A204.1 (cell line): ENCODE measurements around the gene RUBCNL.
"Not testable (repeated sequence)": the region's sequence is repeated elsewhere in the genome, so short reads cannot be mapped to it uniquely, and the experiment has no call there.

Experiments used
- FAIRE-seq: peaks from 2 replicates; lab custom pipeline; 2012; peaks lifted over from hg19 to GRCh38; lab: Jason Lieb, UNC

The RUBCNL gene

DNA sequence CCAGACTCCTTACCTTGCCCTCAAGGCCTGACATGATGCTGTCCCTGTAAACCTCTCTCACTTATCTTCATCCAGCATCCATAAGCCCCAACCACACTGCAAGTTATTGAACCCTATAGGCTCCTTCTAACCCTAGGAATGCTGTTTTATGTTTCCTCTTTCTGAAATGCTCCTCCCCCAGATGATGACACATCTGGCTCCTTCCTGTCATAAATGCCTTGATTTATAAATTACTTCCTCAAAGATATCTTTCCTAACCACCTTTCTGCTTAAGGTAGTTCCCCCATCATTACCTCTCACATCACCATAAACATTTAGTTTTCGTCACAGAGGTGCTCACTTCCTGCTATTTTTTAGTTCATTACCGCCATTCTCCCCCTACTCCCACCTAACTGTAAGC is 12.3 kb downstream of the RUBCNL start:
- no peak for FAIRE-seq

DNA sequence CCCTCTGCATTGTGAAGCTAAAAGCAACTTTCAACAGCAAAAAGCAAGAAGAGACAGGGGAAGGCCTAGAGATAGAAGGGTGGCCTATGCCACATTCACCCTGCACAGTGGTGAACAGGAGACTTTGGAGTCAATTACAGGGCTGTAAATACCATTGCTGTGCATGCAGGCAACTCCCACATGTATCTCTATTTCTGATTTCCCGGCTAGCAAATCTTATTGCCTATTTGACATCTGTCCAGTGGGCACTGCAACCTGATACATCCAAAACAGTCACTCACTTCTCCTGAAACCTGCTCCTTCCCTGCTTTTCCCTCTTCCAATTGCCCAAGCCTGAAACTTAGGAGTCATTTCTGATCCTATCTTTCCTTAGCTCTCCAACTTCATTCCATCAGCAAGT is 13.4 kb downstream of the RUBCNL start:
- no peak for FAIRE-seq

DNA sequence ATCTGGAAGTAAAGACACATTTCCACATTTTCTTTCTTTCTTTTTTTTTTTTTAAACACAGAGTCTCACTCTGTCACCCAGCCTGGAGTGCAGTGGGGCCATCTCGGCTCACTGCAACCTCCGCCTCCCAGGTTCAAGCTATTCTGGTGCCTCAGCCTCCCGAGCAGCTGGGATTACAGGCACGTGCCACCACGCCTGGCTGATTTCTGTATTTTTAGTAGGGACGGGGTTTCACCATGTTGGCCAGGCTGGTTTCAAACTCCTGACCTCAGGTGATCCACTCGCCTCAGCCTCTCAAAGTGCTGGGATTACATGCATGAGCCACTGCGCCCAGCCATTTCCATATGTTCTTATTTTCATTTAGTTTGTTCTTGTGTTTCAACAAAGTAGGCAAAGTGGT is 14.1 kb downstream of the RUBCNL start:
- FAIRE-seq = not testable (repeated sequence)

DNA sequence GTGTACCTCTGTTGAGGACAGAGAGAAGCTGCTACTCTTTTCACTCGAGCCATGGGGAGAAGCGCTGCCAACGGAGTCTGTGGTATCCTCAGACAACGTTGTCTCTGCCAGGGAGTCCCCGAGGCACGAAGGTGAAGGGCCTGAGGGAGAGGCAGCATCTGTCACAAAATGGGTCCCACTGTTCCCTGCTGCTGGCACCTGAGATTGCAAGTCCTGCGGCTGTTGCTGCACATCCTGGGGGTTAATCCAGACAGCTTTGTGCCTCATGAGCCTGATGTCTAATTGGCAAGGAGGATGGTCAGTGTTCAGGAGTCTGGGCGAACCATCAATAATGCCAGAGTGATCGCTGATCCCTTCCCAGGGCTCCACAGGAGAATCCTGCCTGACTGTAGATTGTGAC is 15.0 kb downstream of the RUBCNL start:
- no peak for FAIRE-seq

DNA sequence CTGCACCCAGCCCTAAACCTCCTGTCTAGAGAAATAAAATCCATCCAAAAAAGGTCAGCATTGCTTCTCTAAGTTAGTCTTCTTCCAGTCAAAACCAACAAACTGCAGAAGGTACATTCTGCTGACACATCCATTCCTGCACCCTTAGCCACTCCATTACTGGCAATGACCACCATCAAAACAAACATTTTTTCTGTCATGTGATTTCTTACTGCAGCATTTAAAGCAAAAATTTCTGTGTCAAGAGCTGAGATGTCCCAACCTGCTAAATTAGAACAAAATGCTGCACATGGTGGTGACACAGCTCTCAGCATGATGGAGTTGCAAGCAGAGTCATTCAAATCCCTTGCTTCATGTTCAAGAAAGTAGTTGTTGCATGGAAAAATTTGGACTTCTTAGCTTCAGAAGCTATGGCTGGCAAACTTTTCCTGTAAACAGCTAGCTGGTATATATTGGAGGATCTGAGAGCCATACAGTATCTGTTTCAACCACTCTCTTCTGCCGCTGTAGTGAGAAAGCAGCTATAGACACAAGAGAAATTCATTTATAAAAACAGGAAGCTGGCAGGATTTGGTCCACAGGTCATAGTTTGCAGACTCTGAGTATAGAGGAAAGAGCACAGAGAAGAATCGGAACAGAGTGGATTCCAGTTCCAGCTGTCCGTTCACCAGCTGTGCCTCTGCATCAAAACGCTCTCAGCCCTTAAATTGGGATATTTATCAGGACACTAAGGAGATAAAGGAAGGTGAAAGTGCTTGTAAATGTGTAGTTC is 17.4 kb downstream of the RUBCNL start:
- FAIRE-seq = no peak

DNA sequence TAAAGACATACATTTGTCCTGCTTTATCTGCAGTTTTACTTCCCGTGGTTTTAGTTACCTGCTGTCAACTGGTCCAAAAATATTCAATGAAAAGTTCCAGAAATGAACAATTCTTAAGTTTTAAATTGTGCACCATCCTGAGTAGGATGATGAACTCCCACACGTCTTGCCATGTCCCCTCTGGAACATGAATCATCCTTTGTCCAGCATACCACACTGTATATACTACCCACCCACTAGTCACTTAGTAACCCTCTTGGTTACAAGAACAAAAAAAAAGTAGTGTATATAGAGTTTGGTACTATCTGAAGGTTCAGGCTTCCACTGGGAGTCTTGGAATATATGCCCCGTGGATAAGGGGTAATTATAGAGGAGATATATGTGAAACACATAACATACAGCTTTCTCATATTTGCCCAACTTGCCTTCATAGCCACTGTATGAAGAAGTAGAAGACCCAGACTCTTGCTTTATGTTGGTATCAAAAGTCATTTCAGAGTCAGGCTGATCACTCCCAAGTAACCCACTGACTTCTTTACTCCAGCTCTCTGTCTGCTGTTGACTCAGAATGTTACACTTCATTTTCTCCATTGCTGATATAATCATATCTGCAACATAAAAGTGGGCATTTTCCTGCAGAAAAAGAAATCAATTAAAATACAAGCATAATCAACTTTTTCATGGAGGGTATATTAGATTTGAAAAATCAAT is 19.3 kb downstream of the RUBCNL start:
- no peak for FAIRE-seq

DNA sequence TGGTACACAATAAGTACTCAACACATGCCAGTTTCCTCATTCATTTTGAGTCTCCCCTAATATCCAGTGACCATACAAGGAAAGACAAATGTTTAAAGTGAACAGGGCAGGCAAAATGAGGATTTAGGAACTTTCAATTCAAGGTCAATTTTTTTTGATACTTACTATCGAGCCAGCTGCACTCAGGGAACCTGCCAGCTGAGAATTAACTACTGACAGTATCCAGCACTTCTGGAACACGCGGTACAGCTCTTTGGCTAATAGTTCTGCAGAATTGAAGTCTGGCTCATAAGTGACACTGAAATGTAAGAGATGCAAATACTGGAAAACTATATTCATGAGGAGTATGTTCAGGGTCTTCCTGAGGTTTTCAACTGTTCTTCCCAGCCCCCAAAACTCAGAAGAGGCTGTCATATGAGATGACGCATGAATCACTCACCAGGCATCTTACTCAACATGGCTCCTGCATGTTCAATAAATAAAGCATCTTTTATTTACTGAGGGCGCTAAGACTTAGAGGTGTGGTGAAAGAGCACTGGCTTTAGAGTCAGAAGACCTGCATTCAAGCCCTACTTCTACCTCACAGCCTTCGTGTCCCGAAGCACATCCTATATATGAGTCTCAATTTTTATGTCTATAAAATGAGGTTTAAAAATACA is 25.6 kb downstream of the RUBCNL start:
- FAIRE-seq = no peak

DNA sequence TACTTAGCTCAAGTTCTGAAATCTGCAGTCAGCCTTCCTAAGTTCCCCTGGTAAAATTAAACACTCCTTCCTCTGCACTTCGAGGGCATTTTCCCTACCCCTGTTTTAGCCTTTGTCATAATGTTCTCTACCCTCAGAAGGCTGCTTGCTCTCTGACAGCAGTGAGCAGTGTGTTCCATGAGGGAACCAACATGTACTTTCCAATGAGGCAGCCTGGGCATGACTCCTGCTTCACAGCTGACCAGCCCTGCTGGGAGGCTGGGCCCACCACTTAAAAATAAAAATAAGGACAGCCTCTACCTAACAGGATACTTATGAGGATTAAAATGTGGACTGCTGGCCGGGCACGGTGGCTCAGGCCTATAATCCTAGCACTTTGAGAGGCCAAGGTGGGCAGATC is 26.4 kb downstream of the RUBCNL start:
- FAIRE-seq = no peak

DNA sequence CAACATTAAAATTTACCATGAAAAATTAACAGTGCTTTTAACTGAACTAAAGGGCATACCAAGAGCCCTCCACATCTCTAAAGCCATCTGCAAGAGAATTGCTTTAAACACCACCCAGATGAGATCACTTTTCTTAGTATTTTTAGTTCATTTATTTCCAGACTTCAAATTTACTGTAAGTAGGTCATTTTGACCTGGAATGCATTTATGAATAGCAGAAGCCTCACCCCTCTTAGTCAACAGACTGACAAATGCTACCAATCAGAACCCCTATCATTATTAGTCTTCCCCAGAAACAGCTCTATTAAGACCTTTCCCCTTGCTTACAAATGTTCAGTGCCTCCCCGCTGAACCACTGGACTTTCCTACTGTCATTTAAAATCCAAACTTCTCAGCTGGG is 27.3 kb downstream of the RUBCNL start:
- no peak for FAIRE-seq

DNA sequence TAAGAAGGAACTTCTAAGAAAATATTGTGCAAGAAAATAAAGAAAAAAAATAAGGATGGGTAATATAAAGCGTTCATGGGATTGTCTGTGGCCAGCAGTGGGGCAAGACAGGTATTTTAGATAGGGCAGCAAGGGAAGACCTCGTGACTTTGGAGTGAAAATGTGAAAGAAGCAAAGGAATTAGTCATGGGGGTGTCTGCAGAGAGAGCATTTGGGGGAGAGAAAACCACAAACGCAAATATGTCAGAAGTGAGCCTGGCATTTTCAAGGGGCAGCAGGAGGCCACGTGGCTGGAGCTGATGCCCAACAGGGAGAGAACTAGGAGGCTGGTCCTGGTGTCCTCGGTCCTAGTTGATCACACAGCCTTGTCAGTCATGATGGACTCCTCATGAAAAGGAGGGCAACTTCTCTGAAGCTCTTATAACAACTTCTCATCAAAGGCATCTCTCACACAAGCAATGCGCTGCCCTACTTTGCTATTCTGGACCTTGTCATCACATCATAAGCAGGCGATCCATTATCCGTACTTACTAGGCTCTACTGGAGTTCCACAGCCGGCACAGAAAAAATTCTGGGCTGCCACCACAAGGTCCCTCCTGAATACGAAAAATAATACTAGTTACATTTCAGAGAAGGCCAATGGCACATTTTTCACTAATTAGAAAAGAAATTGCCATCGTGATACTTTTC is 31.0 kb downstream of the RUBCNL start:
- no peak for FAIRE-seq

DNA sequence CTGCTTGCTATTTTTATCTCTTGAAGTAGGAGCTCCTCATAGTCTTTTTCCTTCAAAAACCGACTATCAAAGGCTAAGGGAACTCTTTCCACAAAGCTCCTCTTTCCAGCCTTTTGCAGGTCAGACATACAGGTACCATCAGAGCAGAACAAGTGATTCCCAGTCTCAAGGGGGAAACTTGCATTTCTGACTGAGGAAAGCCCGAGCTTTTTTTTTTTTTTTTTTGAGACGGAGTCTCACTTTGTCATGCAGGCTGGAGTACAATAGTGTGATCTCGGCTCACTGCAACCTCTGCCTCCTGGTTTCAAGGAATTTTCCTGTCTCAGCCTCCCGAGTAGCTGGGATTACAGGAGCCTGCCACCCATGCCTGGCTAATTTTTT is 32.0 kb downstream of the RUBCNL start:
- FAIRE-seq = no peak

DNA sequence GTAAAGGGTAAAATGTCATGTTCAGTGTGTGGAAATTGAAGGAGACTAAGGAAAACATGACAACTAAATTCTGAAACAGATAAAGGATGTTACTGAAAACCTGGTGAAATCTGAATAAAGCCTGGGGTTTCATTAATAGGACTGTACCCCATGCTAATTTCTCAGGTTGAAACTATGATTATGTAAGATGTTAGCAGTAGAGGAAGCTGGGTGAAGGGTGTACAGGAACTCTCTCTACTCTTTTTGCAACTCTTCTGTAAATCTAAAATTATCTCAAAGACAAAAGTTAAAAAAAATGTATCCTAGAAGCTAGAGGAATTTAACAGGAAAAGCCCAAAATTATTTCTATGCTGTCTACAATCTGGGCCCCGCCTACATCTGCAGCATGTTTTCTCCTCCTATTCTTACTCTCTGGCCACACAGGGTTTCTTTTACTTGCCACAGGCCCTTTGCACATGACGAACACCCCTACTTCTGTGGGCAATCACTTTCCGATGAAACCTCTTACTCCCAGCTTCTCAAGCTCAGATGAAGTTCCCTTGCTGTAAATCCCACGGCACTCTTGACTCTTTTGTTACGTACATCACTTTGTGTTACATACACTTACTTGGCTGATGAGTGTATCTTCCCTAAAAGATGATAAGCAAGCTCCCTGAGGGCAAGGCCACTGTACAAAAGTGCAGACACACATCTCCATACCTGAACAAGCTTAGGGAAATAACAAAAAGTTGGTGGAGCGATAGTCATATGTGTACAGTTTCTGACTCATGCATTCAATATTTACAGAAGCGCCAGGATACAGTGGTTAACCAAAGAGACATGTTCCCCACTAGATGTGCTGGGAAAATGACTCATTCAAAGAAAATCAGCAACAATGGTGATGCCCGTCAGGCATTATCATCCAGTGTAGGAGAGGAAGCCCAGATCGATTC is 32.6 kb downstream of the RUBCNL start:
- FAIRE-seq = no peak

DNA sequence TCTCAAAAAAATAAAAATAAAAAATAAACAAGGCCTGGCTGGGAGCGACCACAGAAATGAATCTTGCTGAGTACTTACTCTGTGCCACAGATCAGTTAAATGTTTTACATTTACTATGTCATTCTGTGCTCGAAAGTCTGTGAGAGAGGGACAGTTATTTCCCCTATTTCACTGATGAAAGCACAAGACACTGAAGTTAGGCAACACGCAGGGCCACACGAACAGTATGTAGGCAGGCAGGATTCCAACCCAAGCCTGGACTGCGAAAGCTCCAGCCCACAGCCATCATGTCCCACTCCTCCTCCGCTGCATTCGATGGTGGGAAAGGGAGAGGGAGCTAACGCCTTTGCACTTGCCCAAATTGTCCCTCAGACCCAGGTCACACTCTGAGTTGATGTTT is 34.2 kb downstream of the RUBCNL start:
- FAIRE-seq = no peak

DNA sequence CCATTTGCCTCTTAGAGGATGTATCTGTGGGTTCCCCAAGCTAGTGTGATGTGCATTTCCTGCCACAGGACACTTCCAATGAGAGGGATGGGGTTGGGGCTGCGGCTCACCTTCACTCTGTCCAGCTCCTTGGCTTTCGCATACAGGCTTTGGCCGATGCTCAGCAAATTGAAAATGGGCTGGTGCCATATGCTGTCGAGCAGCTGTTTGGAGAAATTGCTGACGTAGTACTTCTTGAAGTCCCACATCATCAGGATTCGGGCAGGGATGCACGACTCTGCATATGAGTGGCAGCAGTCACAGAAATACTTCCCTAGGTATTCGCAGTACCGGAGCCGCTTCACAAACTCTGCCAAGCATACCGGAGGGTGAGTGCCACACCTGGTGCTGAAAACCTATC is 37.0 kb downstream of the RUBCNL start:
- no peak for FAIRE-seq

DNA sequence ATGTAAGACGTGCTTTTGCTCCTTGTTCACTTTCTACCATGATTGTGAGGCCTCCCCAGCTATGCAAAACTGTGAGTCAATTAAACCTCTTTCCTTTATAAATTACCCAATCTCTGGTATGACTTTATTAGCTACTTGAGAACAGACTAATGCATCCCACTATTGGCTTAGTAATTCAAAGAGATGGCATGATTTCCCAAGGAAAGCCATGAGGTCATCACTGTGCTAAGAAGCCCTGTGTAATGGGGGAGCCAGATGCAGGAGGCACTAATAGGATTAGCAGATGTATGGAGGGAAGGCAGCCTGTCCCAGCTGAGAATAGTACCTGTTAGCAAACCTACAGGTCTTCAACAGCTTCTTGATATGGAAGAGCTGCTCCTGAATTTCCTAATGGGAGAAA is 38.1 kb downstream of the RUBCNL start:
- no peak for FAIRE-seq

DNA sequence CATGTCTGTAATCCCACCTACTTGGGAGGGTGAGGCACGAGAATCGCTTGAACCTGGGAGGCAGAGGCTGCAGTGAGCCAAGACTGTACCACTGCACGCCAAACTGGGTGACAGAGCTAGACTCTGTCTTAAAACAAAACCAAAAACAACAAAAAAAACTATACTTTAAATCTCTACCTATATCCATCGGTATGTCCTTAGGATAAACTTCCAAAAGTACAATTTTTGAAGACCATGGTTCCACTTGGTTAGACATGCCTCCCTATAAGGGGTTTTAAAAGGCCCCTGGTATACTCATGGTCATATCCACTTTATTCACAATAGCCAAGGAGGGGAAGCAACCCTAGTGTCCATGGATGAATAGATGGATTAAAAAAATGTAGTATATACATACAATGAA is 39.8 kb downstream of the RUBCNL start:
- no peak for FAIRE-seq

DNA sequence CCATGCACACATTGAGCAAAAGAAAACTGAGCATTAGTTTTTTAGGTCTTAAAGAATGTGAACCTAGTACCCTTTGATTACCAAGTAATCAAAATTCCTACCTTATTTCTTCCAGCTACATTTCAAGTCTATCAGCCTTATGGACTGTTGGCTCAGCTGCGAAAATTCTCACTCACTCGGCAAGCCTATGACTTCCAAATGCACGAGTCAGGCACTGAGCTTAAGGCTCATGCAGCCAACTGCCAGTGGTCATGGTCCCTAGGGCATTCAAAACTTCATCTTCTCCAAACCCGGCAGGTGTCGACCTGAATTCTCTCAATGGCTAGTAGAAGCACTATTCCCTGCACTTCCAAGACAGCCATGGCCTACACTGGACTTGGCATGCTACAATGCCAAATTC is 41.2 kb downstream of the RUBCNL start:
- FAIRE-seq = no peak

DNA sequence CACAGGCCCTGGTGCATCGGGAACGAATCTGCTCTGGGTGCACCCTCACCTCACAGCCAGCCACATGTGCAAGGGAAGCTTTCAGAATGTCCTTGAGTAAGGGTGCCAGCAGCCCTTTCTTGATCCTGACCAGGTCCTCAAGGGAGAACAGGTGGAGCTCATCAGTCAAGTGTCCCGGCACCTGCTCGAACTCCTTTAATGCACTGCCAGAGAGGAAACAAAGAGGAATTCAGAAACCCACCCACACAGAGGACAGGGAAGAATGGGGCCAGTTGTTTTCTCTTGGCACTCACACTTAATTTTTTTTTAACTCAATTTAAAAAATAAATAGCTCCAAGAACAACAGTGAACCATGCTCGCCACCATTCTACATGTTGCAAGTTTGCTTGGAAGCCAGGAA is 41.7 kb downstream of the RUBCNL start:
- no peak for FAIRE-seq

DNA sequence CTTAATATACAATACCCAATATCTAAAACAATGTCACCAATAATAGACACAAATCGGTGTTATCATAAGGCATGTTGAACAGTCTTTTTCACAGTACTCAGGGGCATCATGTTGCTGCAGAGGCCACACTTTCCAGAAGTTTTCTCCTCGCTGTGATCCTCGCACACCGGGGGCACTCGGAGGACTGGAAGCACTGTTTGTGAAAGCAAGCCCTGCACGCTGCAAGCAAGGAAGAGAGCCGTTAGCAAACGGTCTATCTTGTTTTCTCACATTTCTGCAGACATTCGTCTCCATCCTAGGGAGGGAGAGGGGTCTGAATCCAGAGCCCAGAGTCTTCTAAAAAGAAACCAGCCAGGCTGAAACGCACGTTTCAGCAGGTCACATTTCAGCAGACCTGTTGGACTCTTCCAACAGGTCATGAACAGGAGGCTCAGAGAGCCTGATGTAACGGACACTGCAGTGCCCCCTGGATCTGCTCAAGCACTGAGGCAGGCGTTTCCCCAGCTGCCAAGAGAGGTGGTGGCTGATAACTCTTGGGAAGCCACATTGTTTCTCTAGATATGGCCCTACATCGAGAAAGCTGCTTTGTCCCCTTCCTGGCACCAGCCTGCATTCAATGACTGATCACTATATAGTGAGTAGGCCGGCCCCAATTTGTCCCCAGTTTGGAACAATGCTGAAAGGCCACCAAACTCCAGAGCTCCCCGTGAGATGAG is 43.6 kb downstream of the RUBCNL start:
- FAIRE-seq = no peak

DNA sequence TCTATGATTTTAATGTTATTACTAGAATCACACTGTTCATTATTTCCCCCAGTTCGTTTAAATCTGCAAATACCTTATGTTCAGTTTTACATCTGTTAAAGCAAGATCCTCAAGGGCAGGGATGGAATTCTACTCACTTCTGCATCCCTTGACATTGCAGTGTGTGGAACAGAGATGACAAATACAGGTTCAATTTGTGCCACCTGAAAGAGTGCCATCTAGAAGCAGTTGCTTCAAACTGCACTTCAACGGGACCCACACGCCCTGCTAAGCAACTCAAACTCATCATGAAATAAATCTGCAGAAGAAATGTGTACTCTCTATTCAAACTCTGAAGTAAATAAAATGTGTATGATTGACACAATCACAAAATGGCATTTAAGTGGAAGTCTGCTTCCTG is 44.5 kb downstream of the RUBCNL start:
- FAIRE-seq = no peak

DNA sequence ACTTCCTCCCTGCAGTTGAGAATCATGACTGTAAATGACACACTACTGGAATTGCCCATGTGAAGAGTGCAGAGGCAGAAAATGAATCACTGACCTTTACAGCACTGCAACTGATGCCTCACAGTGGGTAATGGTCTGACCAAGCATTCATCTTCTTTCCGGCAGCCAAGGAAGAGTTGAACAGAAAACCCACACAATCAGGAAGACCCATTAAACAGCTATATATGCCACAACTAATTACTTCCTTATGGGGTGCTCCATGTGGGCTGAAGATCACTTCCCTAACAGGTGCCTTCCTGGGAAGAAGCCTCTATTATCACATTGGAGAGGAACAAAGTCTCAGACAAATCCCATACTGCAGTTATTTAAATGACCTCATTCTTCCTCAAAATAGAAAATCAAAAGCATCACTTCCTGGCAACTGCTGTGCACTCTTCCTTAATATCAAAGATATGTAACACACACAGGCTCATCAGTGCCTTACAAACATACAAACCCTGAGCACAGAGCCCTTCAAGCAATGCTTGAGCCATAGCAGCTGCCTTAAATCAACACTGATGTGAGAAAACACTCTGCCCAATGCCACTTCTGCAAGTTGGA is 45.8 kb downstream of the RUBCNL start:
- no peak for FAIRE-seq
